Activated CD4-positive, alpha-beta T cell treated with anti-CD3 and anti-CD28 coated beads, Interleukin-2, amount 50 U/mL, for 1 hour (primary cell): Measurements from ENCODE around the gene XXYLT1.

Source experiments
- DNase-seq: peaks from one replicate; pipeline ENCODE4 v3.0.0-alpha.2; 2020

Gene XXYLT1

GRCh38 chr3:195035345-195036202, 235.4 kb downstream of the XXYLT1 start:
- DNase-seq, result no peak

DNA sequence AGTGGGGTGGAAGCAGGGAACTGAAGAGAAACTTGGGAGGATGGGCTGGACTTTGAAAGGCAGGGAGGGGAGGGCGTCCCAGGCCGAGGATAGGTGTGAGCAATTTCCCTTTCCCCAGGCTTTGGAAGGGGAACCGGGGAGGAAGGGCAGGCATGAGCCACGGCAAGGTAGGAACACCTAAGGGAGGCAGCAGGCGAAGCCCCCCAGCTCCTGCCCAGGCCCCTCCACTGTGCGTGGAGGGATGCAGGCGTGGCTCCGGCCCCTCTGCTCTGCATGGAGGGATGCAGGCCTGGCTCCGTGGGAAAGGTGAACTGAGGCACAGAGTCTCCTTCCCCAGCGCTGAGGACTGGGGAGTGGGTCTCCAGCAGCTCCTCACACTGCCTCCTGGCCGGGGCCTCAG, 236.4 kb downstream of the XXYLT1 start:
- DNase-seq, result no peak

GRCh38 chr3:195034101-195034500, 236.9 kb downstream of the XXYLT1 start:
- DNase-seq, result no peak

GRCh38 chr3:195033531-195034091, 237.3 kb downstream of the XXYLT1 start:
- no peak for DNase-seq

DNA sequence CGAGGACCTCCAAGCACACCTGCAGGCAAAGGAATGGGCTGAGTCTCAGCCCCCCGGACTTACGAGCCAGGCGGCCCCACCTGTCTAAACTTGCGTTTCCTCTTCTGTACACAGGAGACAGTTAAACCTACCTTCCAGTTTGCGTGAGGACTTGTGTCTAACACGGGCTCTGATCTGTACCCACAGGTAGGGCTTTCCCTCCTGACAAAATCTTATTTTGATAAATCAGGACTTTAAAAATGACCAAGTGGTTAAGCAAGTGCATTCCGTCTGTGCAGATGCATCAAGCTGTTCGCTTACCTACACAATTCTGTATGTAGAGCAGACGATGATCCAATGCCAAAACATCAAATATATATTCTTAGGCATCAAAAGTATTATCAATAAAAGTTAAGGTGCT, 238.0 kb downstream of the XXYLT1 start:
- DNase-seq, result no peak

GRCh38 chr3:195032106-195032759, 238.7 kb downstream of the XXYLT1 start:
- no peak for DNase-seq

DNA sequence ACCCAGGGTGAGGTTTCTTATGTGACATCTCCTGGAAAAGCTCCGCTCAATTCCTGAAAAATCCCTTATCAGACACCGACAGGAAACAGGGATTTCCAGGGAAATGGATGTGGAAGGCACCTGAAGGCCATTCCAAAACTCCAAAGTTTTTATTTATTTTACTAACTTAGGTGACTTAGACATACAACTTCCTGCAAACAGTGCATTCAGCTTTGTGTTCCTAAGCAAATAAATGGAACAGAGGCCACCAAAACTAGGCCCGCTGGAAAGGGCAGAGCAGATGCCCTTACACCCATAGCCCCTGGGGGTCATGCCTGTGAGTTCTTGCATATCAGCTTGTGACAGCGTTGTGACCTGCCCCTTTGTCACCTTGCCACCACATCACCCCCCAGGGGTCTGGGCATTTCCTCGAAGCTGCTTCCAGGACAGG, 239.4 kb downstream of the XXYLT1 start:
- no peak for DNase-seq

DNA sequence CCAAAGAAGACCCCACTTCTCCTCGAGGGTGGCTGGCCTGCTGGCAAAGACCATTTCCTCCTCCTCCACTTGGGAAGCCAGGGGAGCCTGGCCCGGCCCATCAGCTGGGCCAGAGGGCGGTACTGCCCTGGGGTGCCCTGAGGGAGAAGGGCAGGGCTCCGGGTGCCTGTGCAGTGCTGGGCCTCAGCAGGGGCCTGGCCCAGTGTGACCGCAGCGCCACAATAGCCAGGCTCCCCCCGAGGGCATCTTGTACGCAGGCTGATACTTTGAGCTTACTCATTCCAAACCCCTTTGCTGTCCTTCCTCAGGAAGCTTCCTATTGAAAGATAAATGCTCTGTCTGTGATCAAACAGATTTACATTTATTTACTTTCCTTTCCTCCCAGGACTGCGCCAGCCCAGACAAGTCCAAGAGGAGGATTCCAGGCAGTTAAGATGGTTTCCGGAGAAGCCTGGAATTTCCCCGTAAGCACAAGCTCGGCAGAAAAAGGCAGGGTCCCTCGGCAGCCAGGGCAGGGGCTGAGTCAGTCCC, 240.1 kb downstream of the XXYLT1 start:
- DNase-seq, result no peak

DNA sequence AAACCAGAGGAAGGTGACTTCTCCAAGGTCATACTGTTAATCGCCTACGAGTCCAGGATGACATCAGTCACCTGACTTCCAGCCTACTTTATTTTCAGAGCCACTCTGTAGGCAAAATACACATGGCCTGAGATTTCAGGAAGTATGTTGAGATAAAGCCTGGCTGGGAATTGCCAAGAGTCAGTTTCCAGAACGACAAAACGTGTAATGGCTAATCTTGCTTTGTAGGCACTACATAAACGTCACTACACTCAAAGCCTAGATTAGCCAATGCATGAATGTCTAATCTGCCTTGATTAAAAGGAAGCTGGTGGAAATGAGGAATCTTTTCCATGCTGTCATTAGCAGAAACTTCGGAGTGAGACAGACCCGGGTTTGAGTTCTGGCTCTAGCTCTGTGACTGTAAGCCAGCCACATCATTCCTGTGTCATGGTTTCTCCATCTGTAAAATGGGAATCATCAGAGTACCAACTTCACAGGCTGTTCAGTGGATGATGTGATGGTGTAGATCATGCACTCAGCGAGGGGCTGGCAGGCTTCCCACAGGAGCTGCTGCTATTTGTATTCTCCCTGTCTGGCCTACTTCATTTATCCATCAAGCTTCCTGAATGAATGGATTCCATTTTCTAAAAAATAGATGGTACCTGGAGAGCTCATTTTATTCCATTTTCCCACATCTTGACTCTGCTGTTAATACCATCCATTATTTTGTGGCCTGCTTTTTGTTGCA, 241.9 kb downstream of the XXYLT1 start:
- DNase-seq, result no peak

DNA sequence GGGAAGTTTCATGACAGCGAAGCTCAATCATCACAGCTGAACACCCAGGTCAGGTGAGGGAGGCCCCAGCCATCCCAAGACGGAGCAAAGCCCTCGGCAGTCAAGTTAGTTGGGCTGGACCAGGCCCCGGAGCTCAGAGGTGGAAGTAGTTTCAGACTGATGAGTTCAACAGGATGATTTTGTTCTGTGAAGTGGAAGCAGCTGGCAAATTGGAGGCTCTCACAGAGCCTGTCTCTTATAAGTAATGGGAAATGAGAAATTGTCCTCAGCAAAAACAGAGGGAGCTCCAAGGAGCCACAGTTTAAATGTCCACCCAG, 245.1 kb downstream of the XXYLT1 start:
- no peak for DNase-seq

- DNase-seq, result no peak
Observed at GRCh38 chr3:195025056-195025883, 245.7 kb downstream of the XXYLT1 start.

- DNase-seq, result no peak
Observed at GRCh38 chr3:195023989-195024388, 247.0 kb downstream of the XXYLT1 start.

DNA sequence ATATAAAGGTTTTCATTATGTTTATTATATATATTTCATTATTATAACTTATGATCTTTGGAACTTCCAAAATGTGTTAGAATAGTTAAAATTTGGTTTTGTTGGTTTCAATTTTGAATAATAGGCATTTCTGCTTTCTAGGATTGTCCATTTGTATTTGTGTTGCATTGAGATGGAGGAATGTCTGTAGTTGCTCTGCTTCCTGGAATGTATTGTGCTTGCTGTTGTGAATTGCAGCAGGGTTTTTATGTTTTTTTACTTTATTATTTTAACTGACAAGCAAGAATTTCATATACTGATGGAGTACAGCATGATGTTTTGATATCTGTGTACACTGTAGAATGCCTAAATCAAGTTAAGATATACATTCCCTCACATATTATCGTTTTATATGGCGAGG, 247.4 kb downstream of the XXYLT1 start:
- DNase-seq, result no peak

DNA sequence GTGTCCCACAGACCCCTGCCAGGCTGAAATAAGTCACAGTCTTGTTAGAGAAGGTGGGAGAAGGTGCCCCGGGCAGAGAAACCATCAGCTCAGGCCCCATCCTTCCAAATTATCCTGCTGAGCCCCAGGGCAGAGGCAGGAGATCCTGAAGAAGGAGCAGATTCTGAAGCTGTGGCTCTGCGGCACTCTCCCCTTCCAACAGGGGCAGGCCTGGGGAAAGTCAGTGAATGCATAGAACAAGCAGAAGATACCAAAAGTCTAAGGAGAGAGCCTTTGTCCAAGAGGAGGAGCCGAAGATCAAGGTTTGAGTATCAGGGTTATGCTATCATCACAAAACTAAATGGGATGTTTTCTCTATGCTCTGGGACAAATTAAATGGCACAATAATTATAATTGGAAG, 249.3 kb downstream of the XXYLT1 start:
- DNase-seq, result no peak

DNA sequence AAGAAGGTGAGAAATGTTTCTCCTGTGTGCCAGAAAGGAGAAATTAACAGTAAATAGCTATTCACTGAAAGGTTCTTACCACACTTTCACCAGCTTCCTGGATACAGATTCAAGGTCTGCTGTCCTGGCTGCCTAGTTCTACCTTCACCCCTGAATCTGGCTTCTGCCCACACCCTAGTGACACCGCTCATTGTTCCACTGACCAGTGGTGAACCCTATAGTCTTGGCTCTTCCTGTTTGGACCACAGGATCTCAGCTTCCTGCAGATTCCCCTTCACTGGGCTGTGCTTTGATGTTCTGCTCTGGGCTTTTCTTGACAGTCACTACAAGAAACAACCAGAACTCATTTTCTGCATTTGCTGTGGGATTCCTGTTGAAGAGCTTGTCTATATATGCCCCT, 250.0 kb downstream of the XXYLT1 start:
- DNase-seq, result no peak

DNA sequence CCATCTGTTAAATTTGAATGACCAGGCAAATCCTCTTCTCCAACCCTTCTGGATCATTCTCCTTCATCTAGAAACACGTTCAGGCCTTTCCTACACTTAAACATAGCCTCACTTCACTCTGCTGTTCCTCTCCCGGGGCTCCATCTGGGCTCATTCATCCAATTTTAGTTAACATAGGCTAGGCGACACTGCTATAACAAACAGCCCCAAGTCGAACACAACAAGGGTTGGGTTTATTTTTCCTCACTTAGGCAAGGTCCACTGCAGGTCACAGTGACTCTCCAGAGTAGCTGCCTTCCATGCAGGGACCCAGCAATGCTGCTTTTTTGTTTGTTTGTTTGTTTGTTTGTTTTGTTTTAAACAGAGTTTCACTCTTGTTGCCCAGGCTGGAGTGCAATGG, 250.8 kb downstream of the XXYLT1 start:
- no peak for DNase-seq

GRCh38 chr3:195019335-195019734, 251.6 kb downstream of the XXYLT1 start:
- DNase-seq, result no peak
